ENCODE results near the gene DNAH12.
"Not testable (repeated sequence)": the region's sequence is repeated elsewhere in the genome, so short reads cannot be mapped to it uniquely, and the experiment has no call there.

The DNAH12 gene

GRCh38 chr3:57370341-57370740 is 173.8 kb downstream of the DNAH12 start:
- TF ChIP-seq CTCF (IDR thresholded peaks at IDR 0.05; ENCODE audit: low read depth, low read length, missing control alignments) = no peak
- in situ Hi-C loops (cut with HindIII; ENCODE audit: low sequenced_read_pairs) = no loop called here
- no peak overlapping the region for H3K4me3 ChIP-seq (ENCODE audit: low read depth, low read length)
- DNase-seq (ENCODE audit: low read depth) = no peak

- DNase-seq (ENCODE audit: low read depth); in situ Hi-C loops (cut with HindIII; ENCODE audit: low sequenced_read_pairs); H3K4me3 ChIP-seq (ENCODE audit: low read depth, low read length): not testable (repeated sequence)
Measured at GRCh38 chr3:57365089-57365488, 179.1 kb downstream of the DNAH12 start.

- H3K4me3 ChIP-seq (ENCODE audit: low read depth, low read length); in situ Hi-C loops (cut with HindIII; ENCODE audit: low sequenced_read_pairs); DNase-seq (ENCODE audit: low read depth): not testable (repeated sequence)
Measured at GRCh38 chr3:57356275-57356674, 187.9 kb downstream of the DNAH12 start.

- no peak overlapping the region for H3K4me3 ChIP-seq (ENCODE audit: low read depth, low read length)
- in situ Hi-C loops (cut with HindIII; ENCODE audit: low sequenced_read_pairs) = no loop called here
- no peak for DNase-seq (ENCODE audit: low read depth)
- TF ChIP-seq CTCF (IDR thresholded peaks at IDR 0.05; ENCODE audit: low read depth, low read length, missing control alignments) = no peak
Measured at GRCh38 chr3:57354768-57355167, 189.4 kb downstream of the DNAH12 start.

GRCh38 chr3:57350271-57350670 is 193.9 kb downstream of the DNAH12 start:
- TF ChIP-seq CTCF (IDR thresholded peaks at IDR 0.05; ENCODE audit: low read depth, low read length, missing control alignments) = no peak
- in situ Hi-C loops (cut with HindIII; ENCODE audit: low sequenced_read_pairs) = no loop called here
- DNase-seq (ENCODE audit: low read depth) = no peak
- no peak overlapping the region for H3K4me3 ChIP-seq (ENCODE audit: low read depth, low read length)

GRCh38 chr3:57339071-57339642 is 205.0 kb downstream of the DNAH12 start:
- in situ Hi-C loops (cut with HindIII; ENCODE audit: low sequenced_read_pairs); DNase-seq (ENCODE audit: low read depth); H3K4me3 ChIP-seq (ENCODE audit: low read depth, low read length): not testable (repeated sequence)

GRCh38 chr3:57338272-57339070 is 205.7 kb downstream of the DNAH12 start:
- in situ Hi-C loops (cut with HindIII; ENCODE audit: low sequenced_read_pairs); H3K4me3 ChIP-seq (ENCODE audit: low read depth, low read length); DNase-seq (ENCODE audit: low read depth): not testable (repeated sequence)

GRCh38 chr3:57335283-57335938 is 208.7 kb downstream of the DNAH12 start:
- no peak for DNase-seq (ENCODE audit: low read depth)
- no peak overlapping the region for H3K4me3 ChIP-seq (ENCODE audit: low read depth, low read length)
- in situ Hi-C loops (cut with HindIII; ENCODE audit: low sequenced_read_pairs) = no loop called here
- TF ChIP-seq CTCF (IDR thresholded peaks at IDR 0.05; ENCODE audit: low read depth, low read length, missing control alignments) = no peak

All from astrocyte of the cerebellum (primary cell).